Measurements from ENCODE around the gene CCDC86. TPM values are rescaled to one million over a fixed set of nuclear protein-coding genes. Genes with fewer than 3 reads are reported as not detected.

Gene CCDC86
- total RNA-seq, 3 donors from 2014 or later: 8.8 to 14.9 (median 14.7) TPM

DNA sequence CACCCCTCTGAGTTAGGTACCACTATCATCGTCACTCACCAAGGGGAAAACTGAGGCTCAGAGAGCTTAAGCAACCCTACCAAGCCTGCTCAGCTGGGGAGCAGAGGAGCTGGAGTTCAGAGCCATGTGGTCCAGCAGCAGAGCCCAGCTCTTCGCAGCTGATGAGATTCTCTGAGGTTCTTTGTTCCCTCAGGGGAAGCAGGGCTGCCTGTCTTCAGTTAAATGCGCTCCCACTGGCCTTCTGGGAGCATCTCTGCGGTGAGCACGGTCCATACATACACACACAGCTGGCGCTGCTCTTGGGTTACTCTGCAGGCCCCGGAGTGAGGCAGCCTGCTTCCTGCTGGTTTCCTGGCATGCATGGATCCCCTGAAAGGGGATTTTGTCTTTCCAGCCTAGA, 19.0 kb downstream of the CCDC86 start:
- TF ChIP-seq, protein P1, sequence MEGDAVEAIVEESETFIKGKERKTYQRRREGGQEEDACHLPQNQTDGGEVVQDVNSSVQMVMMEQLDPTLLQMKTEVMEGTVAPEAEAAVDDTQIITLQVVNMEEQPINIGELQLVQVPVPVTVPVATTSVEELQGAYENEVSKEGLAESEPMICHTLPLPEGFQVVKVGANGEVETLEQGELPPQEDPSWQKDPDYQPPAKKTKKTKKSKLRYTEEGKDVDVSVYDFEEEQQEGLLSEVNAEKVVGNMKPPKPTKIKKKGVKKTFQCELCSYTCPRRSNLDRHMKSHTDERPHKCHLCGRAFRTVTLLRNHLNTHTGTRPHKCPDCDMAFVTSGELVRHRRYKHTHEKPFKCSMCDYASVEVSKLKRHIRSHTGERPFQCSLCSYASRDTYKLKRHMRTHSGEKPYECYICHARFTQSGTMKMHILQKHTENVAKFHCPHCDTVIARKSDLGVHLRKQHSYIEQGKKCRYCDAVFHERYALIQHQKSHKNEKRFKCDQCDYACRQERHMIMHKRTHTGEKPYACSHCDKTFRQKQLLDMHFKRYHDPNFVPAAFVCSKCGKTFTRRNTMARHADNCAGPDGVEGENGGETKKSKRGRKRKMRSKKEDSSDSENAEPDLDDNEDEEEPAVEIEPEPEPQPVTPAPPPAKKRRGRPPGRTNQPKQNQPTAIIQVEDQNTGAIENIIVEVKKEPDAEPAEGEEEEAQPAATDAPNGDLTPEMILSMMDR (IDR thresholded peaks at IDR 0.05): no peak
- no peak overlapping the region for H3K4me3 ChIP-seq
- intact Hi-C loops (cut with DNase I, micrococcal nuclease): no loop called here
- H3K9me3 ChIP-seq: no peaks in the 10 kb centered on the region
- ATAC-seq (no peak), DNase-seq (no peak)
- H3K4me1 ChIP-seq (ENCODE audit: low read depth): no peaks in the 10 kb centered on the region
- H3K36me3 ChIP-seq (ENCODE audit: low read depth): no peaks in the 10 kb centered on the region

DNA sequence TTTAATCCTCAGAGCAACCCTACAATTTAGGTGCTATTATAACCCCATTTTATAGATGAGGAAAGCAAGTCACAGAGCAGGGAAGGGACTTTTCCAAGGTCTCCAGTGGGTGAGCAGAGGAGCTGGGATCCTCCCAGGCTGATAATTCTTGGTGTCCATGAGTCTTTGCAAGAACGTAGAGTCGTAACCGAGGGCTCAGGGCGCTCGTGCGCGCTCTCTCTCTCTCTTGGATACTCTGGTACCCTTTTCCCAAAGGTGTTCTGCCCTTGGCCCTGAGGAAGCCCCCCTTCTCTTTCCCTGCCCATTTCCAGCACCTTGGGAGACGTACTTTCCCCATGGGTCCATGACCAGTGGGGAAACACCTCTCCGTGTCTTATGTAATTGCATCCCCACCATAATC, 20.3 kb downstream of the CCDC86 start:
- intact Hi-C loops (cut with DNase I, micrococcal nuclease): no loop called here
- H3K9me3 ChIP-seq: no peaks in the 10 kb centered on the region
- no peaks in the 10 kb centered on the region for H3K4me1 ChIP-seq (ENCODE audit: low read depth)
- ATAC-seq (no peak), DNase-seq (no peak)
- H3K36me3 ChIP-seq (ENCODE audit: low read depth): no peaks in the 10 kb centered on the region
- TF ChIP-seq, protein P1 (IDR thresholded peaks at IDR 0.05): no peak
- no peak overlapping the region for H3K4me3 ChIP-seq

DNA sequence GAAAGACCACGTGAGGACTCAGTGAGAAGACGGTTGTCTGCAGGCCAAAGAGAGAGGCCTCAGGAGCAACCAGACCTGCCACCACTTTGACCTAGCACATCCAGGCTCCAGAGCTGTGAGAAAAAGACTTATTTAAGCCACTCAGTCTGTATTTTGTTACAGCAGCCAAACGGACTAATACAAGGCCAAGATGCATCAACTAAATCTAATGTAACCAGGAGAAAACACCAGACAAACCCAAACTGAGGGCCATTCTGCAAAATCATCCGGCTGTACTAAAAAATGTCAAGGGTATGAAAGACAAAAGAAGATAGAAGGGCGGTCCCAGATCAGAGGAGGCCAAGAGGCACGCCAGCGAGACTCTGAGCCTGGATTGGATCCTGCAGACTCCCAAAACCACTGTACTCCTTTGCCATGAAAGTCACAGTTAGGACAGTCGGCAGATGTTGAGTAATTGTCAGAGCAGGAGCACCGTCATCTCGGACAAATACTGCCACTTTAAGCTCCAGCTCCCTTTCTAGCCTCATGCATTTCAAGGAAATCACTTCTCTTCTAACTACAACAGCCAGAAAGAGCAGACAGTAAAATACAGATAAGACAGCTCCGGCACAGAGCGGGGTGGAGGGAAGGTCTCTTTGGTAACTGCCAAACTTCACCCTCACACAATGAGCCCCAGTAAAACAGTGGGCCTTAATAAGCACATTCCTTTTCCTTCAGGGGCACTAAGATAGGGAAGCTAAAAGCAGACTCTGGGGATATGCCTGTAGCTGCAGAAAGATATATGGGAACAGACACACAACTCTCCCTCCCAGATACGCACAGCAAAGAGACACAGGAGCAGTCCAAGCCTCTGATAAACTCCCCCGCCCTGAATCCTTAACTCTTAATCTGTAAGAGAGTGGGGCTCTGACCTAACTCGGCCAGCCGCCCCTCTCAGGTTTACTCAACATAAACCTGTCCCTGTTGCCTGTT, 21.9 kb downstream of the CCDC86 start:
- TF ChIP-seq, protein P1 (IDR thresholded peaks at IDR 0.05): no peak
- DNase-seq (peak in 1 of 3 donors; percentile 3), ATAC-seq (no peak)
- Histone ChIP-seq H3K4me3 (no peak overlapping the region), H3K36me3 (ENCODE audit: low read depth) (no peaks in the 10 kb centered on the region), H3K9me3 (no peaks in the 10 kb centered on the region), H3K4me1 (ENCODE audit: low read depth) (no peaks in the 10 kb centered on the region)
- intact Hi-C loops (cut with DNase I, micrococcal nuclease): no loop called here

DNA sequence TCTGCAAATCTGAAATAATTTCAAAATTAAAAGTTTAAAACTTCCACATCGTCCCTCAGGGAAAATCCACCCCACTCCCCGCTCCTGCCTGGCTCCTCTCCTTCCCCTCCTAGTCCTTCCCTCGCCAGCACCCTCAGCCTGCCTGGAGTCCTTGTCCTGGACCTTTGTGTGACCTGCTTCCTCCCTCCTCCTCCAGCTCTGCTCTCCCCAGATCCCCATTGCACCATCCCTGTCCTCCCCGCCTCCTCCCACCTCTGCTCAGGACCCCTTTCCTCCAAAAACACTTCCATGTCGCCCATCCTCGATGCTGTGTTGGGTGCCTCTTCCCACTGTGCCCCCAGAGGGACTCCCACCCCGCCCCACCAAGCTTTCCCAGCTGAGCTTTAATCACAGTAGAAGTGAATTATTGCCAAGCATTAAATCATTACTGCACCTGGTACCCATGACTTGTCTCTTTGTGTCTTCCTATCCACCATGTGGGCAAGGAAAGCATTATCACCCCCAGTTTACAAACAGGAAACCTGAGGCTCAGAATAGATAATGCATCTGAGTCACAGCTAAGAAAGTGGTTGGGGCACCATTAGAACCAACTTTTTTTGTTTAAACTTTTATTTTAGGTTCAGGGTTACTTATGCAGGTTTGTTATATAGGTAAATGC, 23.1 kb downstream of the CCDC86 start:
- H3K4me1 ChIP-seq (ENCODE audit: low read depth): no peaks in the 10 kb centered on the region
- H3K36me3 ChIP-seq (ENCODE audit: low read depth): no peaks in the 10 kb centered on the region
- intact Hi-C loops (cut with DNase I, micrococcal nuclease): no loop called here
- H3K4me3 ChIP-seq: no peak overlapping the region
- H3K9me3 ChIP-seq: no peaks in the 10 kb centered on the region
- no peak for ATAC-seq
- TF ChIP-seq, protein P1 (IDR thresholded peaks at IDR 0.05): no peak
- DNase-seq: peak in 1 of 3 donors; percentile 19

DNA sequence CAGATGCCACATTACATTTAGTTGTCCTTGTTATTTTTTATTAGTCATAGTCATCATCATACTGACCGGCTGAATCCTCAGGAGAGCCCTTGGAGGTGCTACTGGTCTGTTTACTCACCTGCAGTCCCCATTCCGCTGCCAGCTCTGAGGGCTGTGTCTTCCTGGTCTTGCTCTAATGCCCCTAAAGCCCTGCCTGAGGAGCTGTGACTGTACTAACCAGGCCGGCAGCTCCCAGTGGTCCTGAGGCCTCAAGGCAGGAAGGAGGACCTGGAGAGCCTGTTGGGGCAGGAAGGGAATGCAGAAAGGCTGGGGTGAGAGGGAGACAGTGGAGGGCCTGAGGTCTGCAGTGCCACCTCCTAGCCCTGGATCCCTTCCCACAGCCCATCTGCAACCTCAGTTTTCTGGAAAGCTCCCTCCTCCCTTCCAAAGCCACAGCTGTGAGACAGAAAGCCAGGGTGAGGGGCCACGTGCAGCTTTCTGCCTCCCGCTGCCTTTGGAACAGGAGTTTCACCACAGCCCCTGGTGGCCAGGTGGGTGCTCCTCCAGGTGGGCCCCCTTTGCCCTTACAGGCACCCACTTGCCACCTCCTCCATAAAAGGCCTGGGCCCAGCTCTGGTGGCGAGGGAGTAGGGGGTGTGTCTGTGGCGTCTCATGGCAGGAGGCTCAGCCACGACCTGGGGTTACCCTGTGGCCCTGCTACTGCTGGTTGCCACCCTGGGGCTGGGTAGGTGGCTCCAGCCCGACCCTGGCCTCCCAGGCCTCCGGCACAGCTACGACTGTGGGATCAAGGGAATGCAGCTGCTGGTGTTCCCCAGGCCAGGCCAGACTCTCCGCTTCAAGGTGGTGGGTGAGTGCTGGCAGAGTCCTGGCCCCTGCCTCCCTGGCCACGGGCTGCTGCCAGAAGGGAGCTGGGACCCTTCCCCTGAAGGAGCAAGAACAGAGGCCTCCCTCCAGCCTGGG, 25.3 kb downstream of the CCDC86 start, which contains the start of gene ZP1:
ZP1 (plus strand) TSS at position 632 of the 960 bp plus-strand sequence; CDS start at position 652, 20 bp downstream.
- Histone ChIP-seq H3K9me3 (no peaks in the 10 kb centered on the region), H3K4me3 (no peak within 1 kb of the TSS), H3K4me1 (ENCODE audit: low read depth) (no peaks in the 10 kb centered on the region), H3K36me3 (ENCODE audit: low read depth) (no peaks in the 10 kb centered on the region)
- TF ChIP-seq, protein P1 (IDR thresholded peaks at IDR 0.05): no peak
- DNase-seq (no peak), ATAC-seq (no peak)
- intact Hi-C loops (cut with DNase I, micrococcal nuclease): no loop called here
